Small intestine (tissue), 7 donors: ENCODE measurements around the gene CDCA4. TPM values are rescaled to one million over a fixed set of nuclear protein-coding genes. Genes with fewer than 3 reads are reported as not detected.
A peak's percentile ranks its signal among the peaks of the same experiment; 100 is the strongest.
"Not testable (repeated sequence)": the region's sequence is repeated elsewhere in the genome, so short reads cannot be mapped to it uniquely, and the experiment has no call there.

Source experiments
- DNase-seq, 2 donors: peaks; one replicate each; pipeline versions ENCODE4 v3.0.0 to v3.0.0-alpha.2; 2013
- FAIRE-seq: peaks from 2 replicates; lab custom pipeline; 2012; peaks lifted over from hg19 to GRCh38; lab: Jason Lieb, UNC
- H3K27ac ChIP-seq, 3 donors: one replicate each; pipeline ENCODE4 v1.5.1; 2013; ENCODE audit warnings: low read length in 2 of 3, mild to moderate bottlenecking in 2 of 3, control low read depth in 1 of 3, inconsistent platforms in 1 of 3, low read depth in 1 of 3, moderate library complexity in 1 of 3
- H3K27me3 ChIP-seq, 3 donors: one replicate each; pipeline ENCODE4 v1.6.1; 2013; ENCODE audit warnings: low read length in 3 of 3, inconsistent platforms in 1 of 3; ENCODE audit not compliant: control insufficient read depth in 3 of 3, insufficient read depth in 3 of 3
- H3K36me3 ChIP-seq, 3 donors: one replicate each; pipeline ENCODE4 v1.6.1; 2013; ENCODE audit warnings: low read length in 3 of 3, inconsistent platforms in 1 of 3, low read depth in 1 of 3, mild to moderate bottlenecking in 1 of 3, moderate library complexity in 1 of 3; ENCODE audit not compliant: control insufficient read depth in 3 of 3, insufficient read depth in 2 of 3
- H3K4me1 ChIP-seq, 3 donors: one replicate each; pipeline ENCODE4 v1.6.1; 2013; ENCODE audit warnings: low read length in 2 of 3, inconsistent platforms in 1 of 3, low read depth in 1 of 3, mild to moderate bottlenecking in 1 of 3, moderate library complexity in 1 of 3; ENCODE audit not compliant: control insufficient read depth in 3 of 3, insufficient read depth in 2 of 3
- H3K4me3 ChIP-seq, 3 donors: one replicate each; pipeline ENCODE4 v1.5.1; 2013; ENCODE audit warnings: low read length in 3 of 3, control low read depth in 1 of 3, inconsistent platforms in 1 of 3, low read depth in 1 of 3, mild to moderate bottlenecking in 1 of 3, moderate library complexity in 1 of 3
- H3K9me3 ChIP-seq, 2 donors: one replicate each; pipeline ENCODE4 v1.6.1; 2013; ENCODE audit warnings: low read depth in 1 of 2, low read length in 1 of 2; ENCODE audit not compliant: control insufficient read depth in 2 of 2, insufficient read depth in 1 of 2
- WGBS, 3 donors: extraction: QIAGEN DNeasy Blood & Tissue Kit; methylation state at CpG; one replicate each; pipeline ENCODE4 v1.1.7; 2013; 5-methylcytosine and 5-hydroxymethylcytosine counted together
- polyA plus RNA-seq, 4 donors: library from polyadenylated mRNA; stranded (reverse) in 3 of 4; unstranded in 1 of 4; fragments of 200-250 nt in 3 of 4; fragments of 120-200 nt in 1 of 4; gene quantifications; one replicate each; pipeline versions ENCODE4 v1.2.1 to v1.2.3, GENCODE V29; 2013
- donor health status: healthy with polysubstance abuse.
- donor health status: control.
- donor health status: control.
- donor health status: Bipolar disorder and iron deficiency.
- donor health status: healthy.

Gene CDCA4
- polyA plus RNA-seq, 4 donors = 2.7 to 11.3 (median 6.9) TPM

- Histone ChIP-seq H3K27ac (peak overlapping the region in 2 of 3 donors; percentile 48 to 91), H3K9me3 (no peaks in the 10 kb centered on the region), H3K4me1 (peaks cover 0 to 21% (median 0%) of the 10 kb centered on the region in 3 donors), H3K27me3 (no peaks in the 10 kb centered on the region), H3K36me3 (no peaks in the 10 kb centered on the region), H3K4me3 (peak overlapping the region in 1 of 3 donors; percentile 42)
- WGBS, 3 donors = 75 to 87% (median 83%) methylated on average over 28 of the region's 28 CpGs
- FAIRE-seq (no peak), DNase-seq (no peak)
Measured at GRCh38 chr14:105066240-105067071, 45.6 kb upstream of the CDCA4 start.

DNA sequence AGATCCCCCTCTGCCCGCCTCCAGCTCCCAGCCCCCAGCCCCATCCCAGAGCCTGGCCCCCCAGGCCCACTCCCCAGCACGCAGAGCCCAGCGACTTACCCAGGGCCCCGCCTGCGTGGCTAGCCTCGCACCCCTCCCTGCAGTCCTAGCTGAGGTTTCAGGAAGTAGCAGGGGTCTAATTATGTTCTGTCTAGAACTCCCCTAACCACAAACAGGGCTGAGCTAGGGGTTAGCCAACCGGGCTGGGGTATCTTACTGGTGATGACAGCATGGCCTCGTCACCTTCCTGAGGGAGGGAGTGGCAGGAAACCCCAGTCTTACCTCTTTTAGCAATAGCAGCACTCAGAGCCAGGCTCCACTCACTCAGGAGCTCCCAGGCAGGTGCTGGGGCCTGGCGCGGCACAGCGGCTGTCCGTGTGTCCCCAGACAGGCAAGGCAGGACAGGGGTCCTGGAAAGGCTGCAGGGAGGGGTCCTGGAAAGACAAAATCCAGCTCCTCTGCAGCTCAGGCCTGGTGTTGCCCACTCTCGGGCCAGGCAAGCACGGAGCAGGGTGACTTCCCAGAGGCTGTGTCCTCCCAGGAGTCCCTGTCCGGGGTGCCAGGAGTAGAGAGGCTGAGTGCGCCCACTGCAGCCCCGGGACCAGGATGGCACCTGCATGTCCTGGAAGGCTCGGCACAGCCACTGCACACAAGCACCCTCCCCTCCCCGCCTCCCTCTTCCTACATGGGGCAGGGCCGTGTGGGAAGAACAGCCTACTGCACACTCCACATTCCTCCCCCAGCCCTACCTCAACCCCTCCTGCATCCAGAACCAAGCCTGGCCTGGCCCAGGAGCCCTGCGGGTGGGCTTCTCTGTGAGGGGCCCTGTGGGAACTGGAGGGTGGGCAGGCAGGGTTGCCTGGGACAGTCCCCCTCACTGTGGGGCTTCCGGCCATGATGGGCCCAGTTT is 44.7 kb upstream of the CDCA4 start, which contains the start of gene GPR132:
GPR132 (minus strand) TSS at position 151 of the 949 bp plus-strand sequence. CDS start 10,010 bp downstream, outside the sequence.
- H3K27me3 ChIP-seq = no peaks in the 10 kb centered on the region
- no peaks in the 10 kb centered on the region for H3K9me3 ChIP-seq
- peak within 1 kb of the TSS; percentile 20 to 55 (median 36) for H3K4me3 ChIP-seq
- peaks cover 0 to 30% (median 0%) of the 10 kb centered on the region in 3 donors for H3K4me1 ChIP-seq
- FAIRE-seq = no peak
- peak; percentile 50 to 75 for DNase-seq
- H3K36me3 ChIP-seq = no peaks in the 10 kb centered on the region
- 44 to 52% (median 51%) methylated on average over 17 to 22 of the region's 22 CpGs for WGBS, 3 donors
- H3K27ac ChIP-seq = peak within 1 kb of the TSS; percentile 22 to 91 (median 76)

GRCh38 chr14:105064721-105065143 is 43.8 kb upstream of the CDCA4 start:
- no peaks in the 10 kb centered on the region for H3K9me3 ChIP-seq
- H3K27ac ChIP-seq = peak overlapping the region; percentile 22 to 91 (median 76)
- H3K36me3 ChIP-seq = no peaks in the 10 kb centered on the region
- FAIRE-seq (no peak), DNase-seq (peak; percentile 38 to 87)
- peak overlapping the region; percentile 20 to 55 (median 36) for H3K4me3 ChIP-seq
- no peaks in the 10 kb centered on the region for H3K27me3 ChIP-seq
- peaks cover 0 to 33% (median 0%) of the 10 kb centered on the region in 3 donors for H3K4me1 ChIP-seq
- WGBS, 3 donors = 12 to 32% (median 25%) methylated on average over 12 of the region's 12 CpGs

DNA sequence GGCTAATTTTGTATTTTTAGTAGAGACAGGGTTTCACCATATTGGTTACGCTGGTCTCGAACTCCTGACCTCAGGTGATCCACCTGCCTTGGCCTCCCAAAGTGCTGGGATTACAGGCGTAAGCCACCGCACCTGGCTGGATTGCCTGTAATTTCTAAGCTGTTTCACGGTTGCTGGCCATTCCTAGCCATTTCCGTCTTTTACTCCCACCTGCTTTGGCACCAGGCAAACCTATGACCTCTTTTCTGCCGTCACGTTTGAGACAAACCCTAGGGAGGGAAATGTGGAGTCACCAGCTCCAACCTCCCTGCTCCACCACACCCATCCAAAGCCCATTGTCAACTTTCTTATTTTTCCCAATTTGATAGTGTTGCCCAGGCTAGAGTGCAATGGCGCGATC is 43.1 kb upstream of the CDCA4 start:
- H3K27me3 ChIP-seq = no peaks in the 10 kb centered on the region
- no peak for FAIRE-seq
- H3K4me1 ChIP-seq = peaks cover 0 to 33% (median 0%) of the 10 kb centered on the region in 3 donors
- H3K4me3 ChIP-seq = no peak overlapping the region
- H3K9me3 ChIP-seq = no peaks in the 10 kb centered on the region
- WGBS, 3 donors = 56 to 82% (median 79%) methylated on average over 10 of the region's 10 CpGs
- H3K36me3 ChIP-seq = no peaks in the 10 kb centered on the region
- peak overlapping the region in 1 of 3 donors; percentile 15 for H3K27ac ChIP-seq
- no peak for DNase-seq

DNA sequence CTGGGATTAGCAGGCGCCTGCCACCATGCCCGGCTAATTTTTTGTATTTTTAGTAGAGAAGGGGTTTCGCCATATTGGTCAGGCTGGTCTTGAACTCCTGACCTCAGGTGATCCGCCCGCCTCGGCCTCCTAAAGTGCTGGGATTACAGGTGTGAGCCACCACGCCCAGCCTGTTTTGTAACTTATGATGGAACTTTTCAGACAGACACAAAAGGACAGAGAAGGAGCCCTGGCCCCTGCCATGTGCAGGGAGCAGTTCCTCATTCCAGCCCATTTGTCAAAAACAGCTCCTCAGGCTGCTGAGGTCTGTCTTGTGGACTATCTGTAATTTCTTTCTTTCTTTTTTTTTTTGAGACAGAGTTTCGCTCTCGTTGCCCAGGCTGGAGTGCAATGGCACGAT is 42.6 kb upstream of the CDCA4 start:
- not testable (repeated sequence) for H3K4me3 ChIP-seq, H3K36me3 ChIP-seq, DNase-seq, FAIRE-seq, H3K27me3 ChIP-seq, H3K9me3 ChIP-seq, H3K27ac ChIP-seq
- peaks cover 0 to 33% (median 0%) of the 10 kb centered on the region in 3 donors for H3K4me1 ChIP-seq
- 65 to 82% (median 74%) methylated on average over 10 of the region's 10 CpGs for WGBS, 3 donors

DNA sequence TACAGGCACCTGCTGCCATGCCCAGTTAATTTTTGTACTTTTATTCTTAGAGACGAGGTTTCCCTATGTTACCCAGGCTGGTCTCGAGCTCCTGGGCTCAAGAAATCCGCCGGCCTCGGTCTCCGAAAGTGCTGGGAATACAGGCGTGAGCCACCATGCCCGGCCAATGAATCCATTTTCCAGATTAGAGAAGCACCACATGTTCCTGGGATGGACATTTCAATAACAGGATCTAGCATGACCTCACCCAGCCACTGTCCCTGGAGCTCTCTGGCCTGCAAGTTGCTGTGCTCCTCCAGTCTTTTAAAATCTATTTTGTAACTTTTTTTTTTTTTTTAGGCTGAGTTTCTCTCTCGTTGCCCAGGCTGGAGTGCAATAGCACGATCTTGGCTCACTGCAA is 42.2 kb upstream of the CDCA4 start:
- no peaks in the 10 kb centered on the region for H3K9me3 ChIP-seq
- WGBS, 3 donors = 78 to 83% (median 80%) methylated on average over 10 of the region's 10 CpGs
- H3K36me3 ChIP-seq = no peaks in the 10 kb centered on the region
- no peak overlapping the region for H3K4me3 ChIP-seq
- no peak overlapping the region for H3K27ac ChIP-seq
- peaks cover 0 to 33% (median 0%) of the 10 kb centered on the region in 3 donors for H3K4me1 ChIP-seq
- H3K27me3 ChIP-seq = no peaks in the 10 kb centered on the region
- FAIRE-seq (no peak), DNase-seq (no peak)

DNA sequence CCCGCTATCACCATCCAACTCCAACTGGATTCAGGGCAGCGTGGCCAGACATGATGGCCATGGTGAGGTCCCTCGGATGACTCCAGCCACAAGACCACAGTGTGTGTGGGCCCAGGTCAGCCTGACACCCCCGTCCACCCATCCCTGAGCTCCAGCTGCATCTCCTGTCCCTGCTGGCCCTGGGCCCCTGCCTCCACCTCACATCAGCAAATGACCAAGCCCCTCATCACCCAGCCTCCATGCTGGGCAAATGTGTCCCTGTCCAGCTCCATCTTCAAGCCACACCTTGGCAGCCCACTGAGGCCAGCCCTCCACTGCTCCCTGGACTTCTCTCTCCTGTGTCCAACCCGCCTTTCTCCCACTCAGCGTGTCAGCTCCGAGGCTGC is 41.2 kb upstream of the CDCA4 start:
- FAIRE-seq = no peak
- Histone ChIP-seq H3K9me3 (no peaks in the 10 kb centered on the region), H3K27me3 (no peaks in the 10 kb centered on the region), H3K27ac (peak overlapping the region in 2 of 3 donors; percentile 55 to 73), H3K4me1 (peaks cover 0 to 33% (median 0%) of the 10 kb centered on the region in 3 donors), H3K36me3 (no peaks in the 10 kb centered on the region), H3K4me3 (peak overlapping the region in 1 of 3 donors; percentile 10)
- no peak for DNase-seq
- 65 to 85% (median 80%) methylated on average over 7 of the region's 7 CpGs for WGBS, 3 donors
